Adrenal gland (tissue), 12 donors: ENCODE data around the gene DSG1. TPM values are rescaled to one million over a fixed set of nuclear protein-coding genes. Genes with fewer than 3 reads are reported as not detected.
"Not testable (repeated sequence)": the region's sequence is repeated elsewhere in the genome, so short reads cannot be mapped to it uniquely, and the experiment has no call there.

Experiments used
- DNase-seq, 7 donors: peaks; one replicate each; pipeline ENCODE4 v3.0.0-alpha.2; 2019 to 2020
- H3K27ac ChIP-seq, 5 donors: fragments of 200-600 bp; sonication (generic) in 4 of 5; 1 replicate in 3 of 5; 2 replicates in 2 of 5; pipeline versions ENCODE4 v1.5.1 to v1.8.0; 2016 to 2020; ENCODE audit warnings: mild to moderate bottlenecking in 1 of 5
- H3K27me3 ChIP-seq: fragments of 200-600 bp; 2 replicates; pipeline ENCODE4 v1.8.0; 2021
- H3K36me3 ChIP-seq, 2 donors: fragments of 200-600 bp; replicated peaks in 1 of 2; 1 replicate in 1 of 2; 2 replicates in 1 of 2; pipeline versions ENCODE4 v1.5.1 to v1.8.0; 2018 to 2022
- H3K4me1 ChIP-seq, 2 donors: fragments of 200-600 bp; replicated peaks in 1 of 2; 1 replicate in 1 of 2; 2 replicates in 1 of 2; pipeline versions ENCODE4 v1.5.1 to v1.8.0; 2018 to 2021
- H3K4me3 ChIP-seq, 4 donors: fragments of 200-600 bp; sonication (generic) in 3 of 4; one replicate each; pipeline ENCODE4 v1.5.1; 2016 to 2018
- H3K9me3 ChIP-seq, 3 donors: fragments of 200-600 bp; sonication (generic) in 1 of 3; replicated peaks in 1 of 3; 1 replicate in 2 of 3; 2 replicates in 1 of 3; pipeline versions ENCODE4 v1.5.1 to v1.8.0; 2016 to 2021
- CTCF ChIP-seq, 6 experiments: fragments of 450-650 bp in 4 of 6; fragments of 200-600 bp in 2 of 6; sonication (generic) in 1 of 6; IDR thresholded peaks; 1 replicate in 5 of 6; 2 replicates in 1 of 6; pipeline versions ENCODE4 v1.5.1 to v1.8.0; 2016 to 2021; ENCODE audit warnings: antibody characterized with exemption in 6 of 6, mild to moderate bottlenecking in 2 of 6, moderate library complexity in 1 of 6
- POLR2A ChIP-seq, 2 donors: fragments of 450-650 bp; IDR thresholded peaks; one replicate each; pipeline ENCODE4 v1.6.1; 2017; ENCODE audit warnings: antibody characterized with exemption in 2 of 2, mild to moderate bottlenecking in 2 of 2, moderate library complexity in 1 of 2
- WGBS, 4 donors: extraction: QIAGEN DNeasy Blood & Tissue Kit in 2 of 4; methylation state at CpG; one replicate each; pipeline versions ENCODE4 v1.1.5 to v1.1.7; 2013 to 2017; 5-methylcytosine and 5-hydroxymethylcytosine counted together
- intact Hi-C, 2 donors: fragments of 100-400 bp; cut with DNase I; formaldehyde crosslinking; loops; one replicate each; pipeline versions ENCODE4 v1.14.1 to v1.15.0; 2022 to 2023
- polyA plus RNA-seq, 3 donors: library from polyadenylated mRNA; stranded (reverse); fragments of 200-250 nt in 2 of 3; fragments of 350-450 nt in 1 of 3; fragmentation: Illumina TruSeq in 1 of 3; extraction: RNeasy Lipid Tissue Mini Kit (QIAGEN cat#74804) in 1 of 3; gene quantifications; one replicate each; pipeline ENCODE4 v1.2.3, GENCODE V29; 2013 to 2014
- total RNA-seq, 9 donors: library from RNA; depleted of rRNA in 4 of 9; stranded (reverse); fragments of >200 nt in 4 of 9; fragments of 120-200 nt in 1 of 9; fragmentation: NEBNext Ultra II Directional in 1 of 9; extraction: Animal tissue kit (Norgen Biotek cat#: 25700) in 1 of 9; gene quantifications; one replicate each; pipeline versions ENCODE4 v1.1.0 to v1.2.4, GENCODE V29; 2013 to 2023
- donor health status: healthy with polysubstance abuse.
- donor health status: Bipolar disorder and iron deficiency.
- donor health status: DM: yes; HTN: yes; CAD: no.
- donor health status: DM: no; HTN: no; CAD: no.
- donor health status: DM: no; HTN: no; CAD: no.
- donor health status: DM: yes; HTN: yes; CAD: no.

Gene DSG1
- total and polyA plus RNA-seq, 12 donors = 0.03 TPM; not detected in 11

GRCh38 chr18:31280502-31280901, 37.5 kb upstream of the DSG1 start:
- Histone ChIP-seq H3K27me3 (no peaks in the 10 kb centered on the region), H3K4me1 (no peaks in the 10 kb centered on the region), H3K4me3 (no peak overlapping the region), H3K9me3 (no peaks in the 10 kb centered on the region), H3K27ac (no peak overlapping the region), H3K36me3 (no peaks in the 10 kb centered on the region)
- intact Hi-C loops = no loop called here
- DNase-seq = no peak
- no peak for TF ChIP-seq CTCF (IDR thresholded peaks at IDR 0.05)
- 70 to 96% (median 85%) methylated on average over 2 of the region's 2 CpGs for WGBS, 4 donors

- TF ChIP-seq CTCF (IDR thresholded peaks at IDR 0.05) (no peak), POLR2A (IDR thresholded peaks at IDR 0.05) (no peak)
- intact Hi-C loops = no loop called here
Measured at GRCh38 chr18:31281437-31281836, 36.5 kb upstream of the DSG1 start.

GRCh38 chr18:31289446-31289845, 28.5 kb upstream of the DSG1 start:
- WGBS, 4 donors = 31 to 77% (median 43%) methylated on average over 3 of the region's 3 CpGs
- H3K4me3 ChIP-seq, H3K9me3 ChIP-seq, DNase-seq, H3K36me3 ChIP-seq, H3K27me3 ChIP-seq, H3K4me1 ChIP-seq, H3K27ac ChIP-seq, intact Hi-C loops: not testable (repeated sequence)

More at GRCh38 chr18:31281437-31281836, 36.5 kb upstream of the DSG1 start:
- DNase-seq = no peak
- no peaks in the 10 kb centered on the region for H3K27me3 ChIP-seq
- no peak overlapping the region for H3K4me3 ChIP-seq
- no peaks in the 10 kb centered on the region for H3K36me3 ChIP-seq
- no peak overlapping the region for H3K27ac ChIP-seq
- no peaks in the 10 kb centered on the region for H3K9me3 ChIP-seq
- no peaks in the 10 kb centered on the region for H3K4me1 ChIP-seq

- intact Hi-C loops = no loop called here
- Histone ChIP-seq H3K36me3 (no peaks in the 10 kb centered on the region), H3K4me3 (no peak overlapping the region), H3K9me3 (no peaks in the 10 kb centered on the region), H3K27ac (no peak overlapping the region), H3K27me3 (no peaks in the 10 kb centered on the region), H3K4me1 (no peaks in the 10 kb centered on the region)
- no peak for TF ChIP-seq CTCF (IDR thresholded peaks at IDR 0.05)
- DNase-seq = no peak
Measured at GRCh38 chr18:31291688-31292087, 26.3 kb upstream of the DSG1 start.

- Histone ChIP-seq H3K4me1 (no peaks in the 10 kb centered on the region), H3K27ac (no peak overlapping the region), H3K4me3 (no peak overlapping the region), H3K27me3 (no peaks in the 10 kb centered on the region), H3K36me3 (no peaks in the 10 kb centered on the region), H3K9me3 (no peaks in the 10 kb centered on the region)
- intact Hi-C loops = no loop called here
- TF ChIP-seq CTCF (IDR thresholded peaks at IDR 0.05) (no peak), POLR2A (IDR thresholded peaks at IDR 0.05) (no peak)
- 69 to 83% (median 79%) methylated on average over 5 of the region's 5 CpGs for WGBS, 4 donors
- DNase-seq = no peak
Measured at GRCh38 chr18:31294199-31294747, 23.7 kb upstream of the DSG1 start.
